HG03060 (cell line): ENCODE results near the gene CCDC201.

Experiments
- ATAC-seq: cut with Tn5 transposase; IDR thresholded peaks from one replicate; pipeline ENCODE4 v1.9.1; 2021; ENCODE audit warnings: low read depth, moderate number of reproducible peaks; ENCODE audit not compliant: unreplicated experiment

Gene CCDC201

GRCh38 chr7:45873035-45873354 is at the start of gene CCDC201:
Gene CCDC201 (minus strand): TSS chr7:45873082. CDS start chr7:45873007, 75 bp downstream.
- no peak for ATAC-seq

- no peak for ATAC-seq
These were observed 49.0 kb upstream of the CCDC201 start for GRCh38 chr7:45921699-45922519.

- no peak for ATAC-seq
These were observed 48.5 kb upstream of the CCDC201 start for GRCh38 chr7:45921381-45921698.

- no peak for ATAC-seq
These were observed 47.9 kb upstream of the CCDC201 start, which contains the start of gene IGFBP3 for GRCh38 chr7:45920502-45921380. Gene IGFBP3 (minus strand): TSS chr7:45921272. CDS start chr7:45921140, 132 bp downstream.

- no peak for ATAC-seq
These were observed 47.1 kb upstream of the CCDC201 start for GRCh38 chr7:45919993-45920459.

- no peak for ATAC-seq
These were observed 46.4 kb upstream of the CCDC201 start for GRCh38 chr7:45919231-45919784.

- no peak for ATAC-seq
These were observed 45.7 kb upstream of the CCDC201 start for GRCh38 chr7:45918556-45918955.

GRCh38 chr7:45917658-45918057 is 44.8 kb upstream of the CCDC201 start:
- ATAC-seq = no peak

- ATAC-seq = no peak
These were observed 44.2 kb upstream of the CCDC201 start for GRCh38 chr7:45917064-45917463.

- ATAC-seq = no peak
These were observed 42.7 kb upstream of the CCDC201 start for GRCh38 chr7:45915606-45916005.

- no peak for ATAC-seq
These were observed 42.0 kb upstream of the CCDC201 start for GRCh38 chr7:45914911-45915310.

GRCh38 chr7:45912972-45913371 is 40.1 kb upstream of the CCDC201 start:
- ATAC-seq = no peak

GRCh38 chr7:45911311-45911710 is 38.4 kb upstream of the CCDC201 start:
- no peak for ATAC-seq

GRCh38 chr7:45910855-45911254 is 38.0 kb upstream of the CCDC201 start:
- ATAC-seq = no peak

GRCh38 chr7:45909561-45909960 is 36.7 kb upstream of the CCDC201 start:
- no peak for ATAC-seq

GRCh38 chr7:45902820-45903219 is 29.9 kb upstream of the CCDC201 start:
- ATAC-seq = no peak

- no peak for ATAC-seq
These were observed 28.7 kb upstream of the CCDC201 start for GRCh38 chr7:45901566-45901965.

- ATAC-seq = no peak
These were observed 25.3 kb upstream of the CCDC201 start for GRCh38 chr7:45898222-45898621.

- ATAC-seq = no peak
These were observed 24.3 kb upstream of the CCDC201 start for GRCh38 chr7:45897042-45897690.

- no peak for ATAC-seq
These were observed 21.8 kb upstream of the CCDC201 start for GRCh38 chr7:45894665-45895062.
